Measurements from ENCODE around the gene L3MBTL2. TPM values are rescaled to one million over a fixed set of nuclear protein-coding genes. Genes with fewer than 3 reads are reported as not detected.
A peak's percentile ranks its signal among the peaks of the same experiment; 100 is the strongest.

Gene L3MBTL2
- total and polyA plus RNA-seq, 2 of the 13 experiments (the other 11 are each of a cell fraction or from before 2014, with no cell fraction given), result 13.8 to 33.7 TPM

DNA sequence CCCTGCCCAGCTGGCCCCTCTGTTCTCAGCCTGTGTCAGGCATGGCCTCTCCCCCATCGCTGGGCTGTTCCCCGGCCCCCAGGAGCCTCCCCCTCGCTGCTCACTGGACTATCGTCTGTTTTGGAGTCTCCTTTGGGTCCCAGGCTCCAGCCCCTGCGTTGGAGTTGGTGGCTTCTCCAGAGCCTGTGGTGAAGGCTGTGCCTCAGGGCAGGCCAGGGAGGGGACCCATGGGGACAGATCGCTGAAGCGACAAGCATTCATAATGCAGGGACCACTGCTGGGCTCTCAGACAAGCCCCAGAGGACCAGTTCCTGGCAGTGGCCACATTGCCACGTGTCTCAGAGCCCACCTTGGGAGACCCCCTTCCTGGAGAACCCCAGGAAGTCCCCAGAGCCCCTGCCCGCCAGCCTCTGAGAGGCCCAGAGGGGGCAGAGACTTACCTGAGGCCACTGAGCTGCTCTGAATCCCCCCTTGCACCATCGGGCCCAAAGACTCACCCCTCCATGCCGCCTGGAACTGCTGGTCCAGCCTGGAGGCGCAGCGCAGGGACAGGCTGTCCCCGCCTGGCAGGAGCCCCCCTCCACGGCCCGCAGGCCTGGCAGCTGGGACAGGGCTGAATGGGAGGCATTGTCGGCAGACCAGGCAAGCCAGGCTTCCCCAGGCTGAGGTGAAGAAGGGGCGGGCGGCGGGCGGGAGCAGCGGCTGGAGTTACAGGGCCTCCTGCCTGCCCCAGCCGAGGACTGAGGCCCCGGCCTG, 35.4 kb downstream of the L3MBTL2 start, which contains the start of gene CHADL (continued):
- TF ChIP-seq THAP9 (CRISPR knock-in tag; IDR thresholded peaks at IDR 0.05; ENCODE audit: borderline replicate concordance), result peak; percentile 35; the same call in 1 of the 2 replicates
- no peak for TF ChIP-seq ZNF354B (CRISPR knock-in tag; IDR thresholded peaks at IDR 0.05)
- no peak for TF ChIP-seq NFE2L1 (CRISPR knock-in tag; IDR thresholded peaks at IDR 0.05; ENCODE audit: borderline replicate concordance)
- no peak for TF ChIP-seq ZNF761 (CRISPR knock-in tag; conservative IDR thresholded peaks at IDR 0.05)
- peak; percentile 52; the same call in 1 of the 2 replicates for TF ChIP-seq KDM2A (CRISPR knock-in tag; IDR thresholded peaks at IDR 0.05; ENCODE audit: borderline replicate concordance, low read depth)
- peak; percentile 85; the same call in 1 of the 2 replicates for TF ChIP-seq ZBTB7B (CRISPR knock-in tag; IDR thresholded peaks at IDR 0.05)
- TF ChIP-seq MAFG (CRISPR knock-in tag; IDR thresholded peaks at IDR 0.05), result no peak
- TF ChIP-seq, protein P1, sequence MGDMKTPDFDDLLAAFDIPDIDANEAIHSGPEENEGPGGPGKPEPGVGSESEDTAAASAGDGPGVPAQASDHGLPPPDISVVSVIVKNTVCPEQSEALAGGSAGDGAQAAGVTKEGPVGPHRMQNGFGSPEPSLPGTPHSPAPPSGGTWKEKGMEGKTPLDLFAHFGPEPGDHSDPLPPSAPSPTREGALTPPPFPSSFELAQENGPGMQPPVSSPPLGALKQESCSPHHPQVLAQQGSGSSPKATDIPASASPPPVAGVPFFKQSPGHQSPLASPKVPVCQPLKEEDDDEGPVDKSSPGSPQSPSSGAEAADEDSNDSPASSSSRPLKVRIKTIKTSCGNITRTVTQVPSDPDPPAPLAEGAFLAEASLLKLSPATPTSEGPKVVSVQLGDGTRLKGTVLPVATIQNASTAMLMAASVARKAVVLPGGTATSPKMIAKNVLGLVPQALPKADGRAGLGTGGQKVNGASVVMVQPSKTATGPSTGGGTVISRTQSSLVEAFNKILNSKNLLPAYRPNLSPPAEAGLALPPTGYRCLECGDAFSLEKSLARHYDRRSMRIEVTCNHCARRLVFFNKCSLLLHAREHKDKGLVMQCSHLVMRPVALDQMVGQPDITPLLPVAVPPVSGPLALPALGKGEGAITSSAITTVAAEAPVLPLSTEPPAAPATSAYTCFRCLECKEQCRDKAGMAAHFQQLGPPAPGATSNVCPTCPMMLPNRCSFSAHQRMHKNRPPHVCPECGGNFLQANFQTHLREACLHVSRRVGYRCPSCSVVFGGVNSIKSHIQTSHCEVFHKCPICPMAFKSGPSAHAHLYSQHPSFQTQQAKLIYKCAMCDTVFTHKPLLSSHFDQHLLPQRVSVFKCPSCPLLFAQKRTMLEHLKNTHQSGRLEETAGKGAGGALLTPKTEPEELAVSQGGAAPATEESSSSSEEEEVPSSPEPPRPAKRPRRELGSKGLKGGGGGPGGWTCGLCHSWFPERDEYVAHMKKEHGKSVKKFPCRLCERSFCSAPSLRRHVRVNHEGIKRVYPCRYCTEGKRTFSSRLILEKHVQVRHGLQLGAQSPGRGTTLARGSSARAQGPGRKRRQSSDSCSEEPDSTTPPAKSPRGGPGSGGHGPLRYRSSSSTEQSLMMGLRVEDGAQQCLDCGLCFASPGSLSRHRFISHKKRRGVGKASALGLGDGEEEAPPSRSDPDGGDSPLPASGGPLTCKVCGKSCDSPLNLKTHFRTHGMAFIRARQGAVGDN (CRISPR knock-in tag; IDR thresholded peaks at IDR 0.05), result peak; percentile 85
- TF ChIP-seq, protein P2, sequence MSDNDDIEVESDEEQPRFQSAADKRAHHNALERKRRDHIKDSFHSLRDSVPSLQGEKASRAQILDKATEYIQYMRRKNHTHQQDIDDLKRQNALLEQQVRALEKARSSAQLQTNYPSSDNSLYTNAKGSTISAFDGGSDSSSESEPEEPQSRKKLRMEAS (IDR thresholded peaks at IDR 0.05), result peak; percentile 43; the same call in 1 of the 2 replicates
- TF ChIP-seq CBFB (CRISPR knock-in tag; IDR thresholded peaks at IDR 0.05), result 0 out of 2 replicates have a peak, but pooled peaks have one; percentile 34
- TF ChIP-seq ZXDC (CRISPR knock-in tag; IDR thresholded peaks at IDR 0.05), result no peak
- TF ChIP-seq, protein P3, sequence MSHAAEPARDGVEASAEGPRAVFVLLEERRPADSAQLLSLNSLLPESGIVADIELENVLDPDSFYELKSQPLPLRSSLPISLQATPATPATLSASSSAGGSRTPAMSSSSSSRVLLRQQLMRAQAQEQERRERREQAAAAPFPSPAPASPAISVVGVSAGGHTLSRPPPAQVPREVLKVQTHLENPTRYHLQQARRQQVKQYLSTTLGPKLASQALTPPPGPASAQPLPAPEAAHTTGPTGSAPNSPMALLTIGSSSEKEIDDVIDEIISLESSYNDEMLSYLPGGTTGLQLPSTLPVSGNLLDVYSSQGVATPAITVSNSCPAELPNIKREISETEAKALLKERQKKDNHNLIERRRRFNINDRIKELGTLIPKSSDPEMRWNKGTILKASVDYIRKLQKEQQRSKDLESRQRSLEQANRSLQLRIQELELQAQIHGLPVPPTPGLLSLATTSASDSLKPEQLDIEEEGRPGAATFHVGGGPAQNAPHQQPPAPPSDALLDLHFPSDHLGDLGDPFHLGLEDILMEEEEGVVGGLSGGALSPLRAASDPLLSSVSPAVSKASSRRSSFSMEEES (CRISPR knock-in tag; IDR thresholded peaks at IDR 0.05), result 0 out of 2 replicates have a peak, but pooled peaks have one; percentile 36
- TF ChIP-seq SP5 (CRISPR knock-in tag; IDR thresholded peaks at IDR 0.05; ENCODE audit: borderline replicate concordance, low read depth), result no peak
- TF ChIP-seq HNRNPL (IDR thresholded peaks at IDR 0.05; ENCODE audit: low read depth, low read length), result peak; percentile 95
- TF ChIP-seq ELK4 (CRISPR knock-in tag; IDR thresholded peaks at IDR 0.05; ENCODE audit: borderline replicate concordance), result no peak
